ENCODE measurements around the gene ARRDC2.

GRCh38 chr19:17989425-17990094, 18.4 kb upstream of the ARRDC2 start:
- no peak for TF ChIP-seq CTCF (IDR thresholded peaks at IDR 0.05)
- TF ChIP-seq EZH2 (IDR thresholded peaks at IDR 0.05; ENCODE audit: borderline replicate concordance, insufficient read depth, low read depth, low read length, poor library complexity, severe bottlenecking): no peak

All from B cell (primary cell).